Fibroblast of lung (primary cell): ENCODE data around the gene UFC1. TPM values are rescaled to one million over a fixed set of nuclear protein-coding genes. Genes with fewer than 3 reads are reported as not detected.

ENCODE experiments used
- DNase-seq, 2 donors: peaks; one replicate each; pipeline versions ENCODE4 v3.0.0 to v3.0.0-alpha.2; 2010; ENCODE audit warnings: low read depth in 2 of 2
- H2AFZ ChIP-seq: 2 replicates; pipeline ENCODE4 v1.5.1; 2012; ENCODE audit warnings: low read length, control low read depth, inconsistent platforms
- H3K27ac ChIP-seq: 2 replicates; pipeline ENCODE4 v1.5.1; 2011; ENCODE audit warnings: low read length, control low read depth; ENCODE audit not compliant: insufficient read depth
- H3K27me3 ChIP-seq: 2 replicates; pipeline ENCODE4 v1.5.1; 2011; ENCODE audit warnings: mild to moderate bottlenecking, low read length; ENCODE audit not compliant: control insufficient read depth, insufficient read depth
- H3K36me3 ChIP-seq: 2 replicates; pipeline ENCODE4 v1.5.1; 2011; ENCODE audit warnings: low read length; ENCODE audit not compliant: control insufficient read depth, insufficient read depth
- H3K4me1 ChIP-seq: 2 replicates; pipeline ENCODE4 v1.5.1; 2011; ENCODE audit warnings: low read length; ENCODE audit not compliant: control insufficient read depth, insufficient read depth; ENCODE audit errors: extremely low read depth
- H3K4me2 ChIP-seq: 2 replicates; pipeline ENCODE4 v1.5.1; 2011; ENCODE audit warnings: low read length, control low read depth; ENCODE audit not compliant: insufficient read depth; ENCODE audit errors: extremely low read depth
- H3K4me3 ChIP-seq, 4 experiments: fragments of 200-600 bp in 1 of 4; sonication (generic) in 1 of 4; replicated peaks in 1 of 4; 2 replicates each; pipeline ENCODE4 v1.5.1; 2011 to 2016; ENCODE audit warnings: low read length in 4 of 4, low read depth in 3 of 4, mild to moderate bottlenecking in 3 of 4, control low read depth in 2 of 4, inconsistent platforms in 1 of 4, mixed read lengths in 1 of 4; ENCODE audit not compliant: insufficient read depth in 1 of 4; ENCODE audit errors: control extremely low read depth in 1 of 4
- H3K79me2 ChIP-seq: 2 replicates; pipeline ENCODE4 v1.5.1; 2012; ENCODE audit warnings: mild to moderate bottlenecking, low read length, inconsistent platforms; ENCODE audit not compliant: control insufficient read depth, insufficient read depth
- H3K9ac ChIP-seq: 2 replicates; pipeline ENCODE4 v1.5.1; 2011; ENCODE audit warnings: mild to moderate bottlenecking, low read length, control low read depth; ENCODE audit not compliant: insufficient read depth
- H3K9me3 ChIP-seq: 2 replicates; pipeline ENCODE4 v1.5.1; 2012; ENCODE audit warnings: low read depth, low read length; ENCODE audit not compliant: control insufficient read depth, insufficient read depth
- H4K20me1 ChIP-seq: 2 replicates; pipeline ENCODE4 v1.5.1; 2011; ENCODE audit warnings: low read length; ENCODE audit not compliant: control insufficient read depth, insufficient read depth; ENCODE audit errors: extremely low read depth
- EZH2 ChIP-seq: IDR thresholded peaks from 2 replicates; pipeline ENCODE4 v1.5.1; 2012; ENCODE audit warnings: low read length, control low read depth, mild to moderate bottlenecking; ENCODE audit errors: missing control alignments
- polyA plus RNA-seq, 2 donors: library from polyadenylated mRNA; depleted of rRNA in 1 of 2; stranded (reverse) in 1 of 2; unstranded in 1 of 2; fragments of >200 nt; gene quantifications; 2 replicates each; pipeline ENCODE4 v1.2.1, GENCODE V29; 2011 to 2012; ENCODE audit warnings: missing spikeins in 1 of 2
- total RNA-seq: library from RNA; depleted of rRNA; stranded (reverse); fragments of >200 nt; gene quantifications from 2 replicates; pipeline ENCODE4 v1.2.1, GENCODE V29; 2014
- TF ChIP-seq, protein P1 (sequence below), 2 donors: IDR thresholded peaks in 1 of 2; conservative IDR thresholded peaks in 1 of 2; 1 replicate in 1 of 2; 2 replicates in 1 of 2; pipeline ENCODE4 v1.5.1; 2011 to 2012; ENCODE audit warnings: low read length in 2 of 2, control low read depth in 1 of 2, inconsistent platforms in 1 of 2, low read depth in 1 of 2, mild to moderate bottlenecking in 1 of 2

The UFC1 gene
- total and polyA plus RNA-seq, 2 donors (not counting 1 experiment from before 2014, with no cell fraction given), result 87.0 to 154 TPM

DNA sequence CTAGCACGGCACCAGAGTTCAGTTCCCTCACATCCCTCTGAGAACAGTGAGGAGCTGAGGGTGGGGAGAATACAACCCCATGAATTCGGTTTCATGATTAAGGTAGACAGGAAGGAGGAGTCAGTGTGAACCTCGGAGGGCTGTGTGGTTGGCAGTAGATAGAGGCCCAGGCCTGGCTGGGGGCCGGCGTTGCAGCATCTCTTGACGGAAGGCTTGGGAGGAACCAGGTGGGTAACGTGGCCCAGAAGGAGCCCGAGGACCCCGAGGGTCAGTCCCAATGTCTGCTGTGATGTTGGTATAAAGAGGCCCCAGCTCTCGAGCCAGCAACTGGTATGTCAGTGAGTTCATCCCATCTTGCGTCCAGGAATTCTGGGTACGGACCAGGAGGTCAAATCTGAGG lies 17.9 kb downstream of the UFC1 start:
- Histone ChIP-seq H3K9ac (no peak overlapping the region), H2AFZ (no peak overlapping the region), H3K9me3 (no peaks in the 10 kb centered on the region), H3K79me2 (peaks cover 5% of the 10 kb centered on the region), H3K27ac (peak overlapping the region; percentile 74), H3K4me3 (no peak overlapping the region), H3K36me3 (peaks cover 9% of the 10 kb centered on the region), H4K20me1 (no peaks in the 10 kb centered on the region), H3K4me2 (no peak overlapping the region), H3K4me1 (peaks cover 22% of the 10 kb centered on the region), H3K27me3 (no peaks in the 10 kb centered on the region)
- no peak for DNase-seq
- no peak for TF ChIP-seq EZH2
- TF ChIP-seq, protein P1, sequence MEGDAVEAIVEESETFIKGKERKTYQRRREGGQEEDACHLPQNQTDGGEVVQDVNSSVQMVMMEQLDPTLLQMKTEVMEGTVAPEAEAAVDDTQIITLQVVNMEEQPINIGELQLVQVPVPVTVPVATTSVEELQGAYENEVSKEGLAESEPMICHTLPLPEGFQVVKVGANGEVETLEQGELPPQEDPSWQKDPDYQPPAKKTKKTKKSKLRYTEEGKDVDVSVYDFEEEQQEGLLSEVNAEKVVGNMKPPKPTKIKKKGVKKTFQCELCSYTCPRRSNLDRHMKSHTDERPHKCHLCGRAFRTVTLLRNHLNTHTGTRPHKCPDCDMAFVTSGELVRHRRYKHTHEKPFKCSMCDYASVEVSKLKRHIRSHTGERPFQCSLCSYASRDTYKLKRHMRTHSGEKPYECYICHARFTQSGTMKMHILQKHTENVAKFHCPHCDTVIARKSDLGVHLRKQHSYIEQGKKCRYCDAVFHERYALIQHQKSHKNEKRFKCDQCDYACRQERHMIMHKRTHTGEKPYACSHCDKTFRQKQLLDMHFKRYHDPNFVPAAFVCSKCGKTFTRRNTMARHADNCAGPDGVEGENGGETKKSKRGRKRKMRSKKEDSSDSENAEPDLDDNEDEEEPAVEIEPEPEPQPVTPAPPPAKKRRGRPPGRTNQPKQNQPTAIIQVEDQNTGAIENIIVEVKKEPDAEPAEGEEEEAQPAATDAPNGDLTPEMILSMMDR (conservative IDR thresholded peaks at IDR 0.05 in 1 of 2, IDR thresholded peaks at IDR 0.05 in 1 of 2; ENCODE audit: low read depth in 1 of 2, low read length in 2 of 2), result no peak

DNA sequence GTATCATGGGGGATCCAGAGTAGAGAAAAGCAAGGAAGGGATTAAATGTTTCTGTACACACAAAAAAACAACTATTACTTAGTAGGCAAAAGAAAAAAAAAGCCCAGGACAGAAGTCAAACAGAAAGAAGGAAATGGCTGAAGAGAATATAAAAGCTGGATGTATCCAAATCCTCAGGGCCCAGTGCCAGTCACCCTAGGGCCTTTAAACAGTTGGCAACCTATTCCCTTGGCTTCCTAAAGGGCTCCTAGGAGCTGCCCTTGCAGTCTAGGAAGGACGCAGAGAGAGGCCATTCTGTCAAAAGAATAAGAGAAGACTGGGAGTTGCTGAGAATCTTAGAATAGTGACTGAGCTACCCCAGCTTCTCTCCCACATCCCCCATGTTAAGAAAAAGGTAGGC lies 18.6 kb downstream of the UFC1 start:
- H3K4me1 ChIP-seq, result peaks cover 16% of the 10 kb centered on the region
- DNase-seq, result no peak
- H3K9me3 ChIP-seq, result no peaks in the 10 kb centered on the region
- H3K79me2 ChIP-seq, result peaks cover 6% of the 10 kb centered on the region
- H3K4me2 ChIP-seq, result no peak overlapping the region
- H3K27ac ChIP-seq, result peak overlapping the region; percentile 74
- peak overlapping the region; percentile 26 for H3K9ac ChIP-seq
- no peak for TF ChIP-seq EZH2
- TF ChIP-seq, protein P1 (conservative IDR thresholded peaks at IDR 0.05 in 1 of 2, IDR thresholded peaks at IDR 0.05 in 1 of 2; ENCODE audit: low read depth in 1 of 2, low read length in 2 of 2), result no peak
- no peaks in the 10 kb centered on the region for H4K20me1 ChIP-seq
- no peak overlapping the region for H3K4me3 ChIP-seq
- no peak overlapping the region for H2AFZ ChIP-seq
- peaks cover 9% of the 10 kb centered on the region for H3K36me3 ChIP-seq
- H3K27me3 ChIP-seq, result no peaks in the 10 kb centered on the region

DNA sequence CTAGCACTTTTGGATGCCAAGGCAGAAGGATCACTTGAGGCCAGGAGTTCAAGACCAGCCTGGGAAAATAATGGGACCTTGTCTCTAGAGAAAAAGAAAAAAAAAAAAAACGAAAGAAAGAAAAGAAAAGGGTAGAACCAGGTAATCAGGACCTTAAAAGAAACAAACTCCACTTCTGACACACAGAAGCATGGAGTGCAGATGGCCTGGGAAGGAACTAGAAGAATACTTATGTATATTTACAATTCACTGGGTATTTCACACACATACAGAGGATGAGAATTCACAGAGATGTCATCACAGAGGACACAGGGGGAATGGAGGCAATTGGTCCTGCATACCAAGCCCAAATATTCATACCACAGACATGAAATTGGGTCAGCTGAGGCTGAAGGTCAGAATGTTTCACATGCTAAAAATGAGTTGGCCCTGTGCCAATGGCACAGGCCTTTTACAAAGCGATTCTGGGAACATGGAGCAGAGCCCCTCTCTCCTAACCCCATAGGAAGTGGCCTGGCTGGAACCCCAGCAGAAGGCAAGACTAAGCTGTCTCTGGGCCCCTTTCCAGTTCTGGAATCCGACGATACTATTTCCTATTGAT lies 19.1 kb downstream of the UFC1 start:
- H3K27ac ChIP-seq, result peak overlapping the region; percentile 80
- H4K20me1 ChIP-seq, result no peaks in the 10 kb centered on the region
- H2AFZ ChIP-seq, result no peak overlapping the region
- peaks cover 16% of the 10 kb centered on the region for H3K4me1 ChIP-seq
- no peaks in the 10 kb centered on the region for H3K9me3 ChIP-seq
- no peak overlapping the region for H3K4me2 ChIP-seq
- TF ChIP-seq, protein P1 (conservative IDR thresholded peaks at IDR 0.05 in 1 of 2, IDR thresholded peaks at IDR 0.05 in 1 of 2; ENCODE audit: low read depth in 1 of 2, low read length in 2 of 2), result no peak
- TF ChIP-seq EZH2, result no peak
- H3K27me3 ChIP-seq, result no peaks in the 10 kb centered on the region
- H3K79me2 ChIP-seq, result peaks cover 6% of the 10 kb centered on the region
- peak; percentile 76 to 93 for DNase-seq
- no peak overlapping the region for H3K9ac ChIP-seq
- H3K36me3 ChIP-seq, result peaks cover 9% of the 10 kb centered on the region
- H3K4me3 ChIP-seq, result no peak overlapping the region
